Measurements from ENCODE around the gene TRPM8. TPM values are rescaled to one million over a fixed set of nuclear protein-coding genes. Genes with fewer than 3 reads are reported as not detected.

The TRPM8 gene
- total and polyA plus RNA-seq, 9 donors, result 0.92 TPM; not detected in 8

GRCh38 chr2:233929352-233930022, 12.3 kb downstream of the TRPM8 start:
- H3K27me3 ChIP-seq, result no peaks in the 10 kb centered on the region
- DNase-seq, result no peak
- no peak overlapping the region for H3K27ac ChIP-seq
- no peaks in the 10 kb centered on the region for H3K4me1 ChIP-seq (ENCODE audit: insufficient read depth)
- H3K4me3 ChIP-seq, result no peak overlapping the region
- TF ChIP-seq EP300 (IDR thresholded peaks at IDR 0.05), result no peak
- H3K36me3 ChIP-seq, result no peaks in the 10 kb centered on the region
- 17 to 24% (median 20%) methylated on average over 4 of the region's 4 CpGs for WGBS, 3 donors
- no peaks in the 10 kb centered on the region for H3K9me3 ChIP-seq
- intact Hi-C loops (cut with DNase I), result no loop called here

GRCh38 chr2:233934524-233934923, 17.4 kb downstream of the TRPM8 start:
- Histone ChIP-seq H3K36me3 (no peaks in the 10 kb centered on the region), H3K27ac (no peak overlapping the region), H3K4me1 (ENCODE audit: insufficient read depth) (no peaks in the 10 kb centered on the region), H3K4me3 (no peak overlapping the region), H3K27me3 (no peaks in the 10 kb centered on the region), H3K9me3 (no peaks in the 10 kb centered on the region)
- TF ChIP-seq EP300 (IDR thresholded peaks at IDR 0.05) (no peak), POLR2A (IDR thresholded peaks at IDR 0.05) (no peak), CTCF (IDR thresholded peaks at IDR 0.05) (no peak)
- intact Hi-C loops (cut with DNase I), result no loop called here
- 67 to 84% (median 68%) methylated on average over 1 of the region's 1 CpG for WGBS, 3 donors
- DNase-seq, result no peak

GRCh38 chr2:233935426-233935825, 18.3 kb downstream of the TRPM8 start:
- Histone ChIP-seq H3K4me3 (no peak overlapping the region), H3K4me1 (ENCODE audit: insufficient read depth) (no peaks in the 10 kb centered on the region), H3K9me3 (no peaks in the 10 kb centered on the region), H3K36me3 (no peaks in the 10 kb centered on the region), H3K27me3 (no peaks in the 10 kb centered on the region), H3K27ac (no peak overlapping the region)
- no peak for DNase-seq
- intact Hi-C loops (cut with DNase I), result no loop called here
- TF ChIP-seq EP300 (IDR thresholded peaks at IDR 0.05) (no peak), POLR2A (IDR thresholded peaks at IDR 0.05) (no peak), CTCF (IDR thresholded peaks at IDR 0.05) (no peak)
- WGBS, 3 donors, result 78 to 83% (median 80%) methylated on average over 1 of the region's 1 CpG

- Histone ChIP-seq H3K4me1 (ENCODE audit: insufficient read depth) (no peaks in the 10 kb centered on the region), H3K9me3 (no peaks in the 10 kb centered on the region), H3K4me3 (no peak overlapping the region), H3K27ac (no peak overlapping the region), H3K27me3 (no peaks in the 10 kb centered on the region), H3K36me3 (no peaks in the 10 kb centered on the region)
- intact Hi-C loops (cut with DNase I), result no loop called here
- DNase-seq, result no peak
- TF ChIP-seq EP300 (IDR thresholded peaks at IDR 0.05) (no peak), CTCF (IDR thresholded peaks at IDR 0.05) (no peak), POLR2A (IDR thresholded peaks at IDR 0.05) (no peak)
- 73 to 83% (median 82%) methylated on average over 7 of the region's 7 CpGs for WGBS, 3 donors
Measured at GRCh38 chr2:233936089-233936488, 18.9 kb downstream of the TRPM8 start.

- no peak overlapping the region for H3K27ac ChIP-seq
- H3K9me3 ChIP-seq, result no peaks in the 10 kb centered on the region
- no peak overlapping the region for H3K4me3 ChIP-seq
- no peaks in the 10 kb centered on the region for H3K27me3 ChIP-seq
- no peaks in the 10 kb centered on the region for H3K36me3 ChIP-seq
- no peak for DNase-seq
- intact Hi-C loops (cut with DNase I), result no loop called here
- TF ChIP-seq POLR2A (IDR thresholded peaks at IDR 0.05), result no peak
- no peak for TF ChIP-seq EP300 (IDR thresholded peaks at IDR 0.05)
- no peak for TF ChIP-seq CTCF (IDR thresholded peaks at IDR 0.05)
- 14 to 27% (median 23%) methylated on average over 36 of the region's 36 CpGs for WGBS, 3 donors
- no peaks in the 10 kb centered on the region for H3K4me1 ChIP-seq (ENCODE audit: insufficient read depth)
Measured at GRCh38 chr2:233938676-233939370, 21.6 kb downstream of the TRPM8 start.

Data from ovary (tissue), 9 donors.